Omental fat pad (tissue), 4 donors: Measurements from ENCODE around the gene FAM120C. TPM values are rescaled to one million over a fixed set of nuclear protein-coding genes. Genes with fewer than 3 reads are reported as not detected.

ENCODE experiments used
- ATAC-seq: fragments of 150-250 bp; one replicate; pipeline ENCODE4 v1.9.1; 2016; ENCODE audit warnings: mild to moderate bottlenecking, moderate library complexity; ENCODE audit not compliant: low FRiP score
- DNase-seq: peaks from one replicate; pipeline ENCODE4 v3.0.0-alpha.2; 2019; ENCODE audit warnings: low spot score
- CTCF ChIP-seq, 3 donors: fragments of 450-650 bp; IDR thresholded peaks; one replicate each; pipeline ENCODE4 v1.5.1; 2016 to 2017; ENCODE audit warnings: antibody characterized with exemption in 3 of 3, mild to moderate bottlenecking in 3 of 3, moderate library complexity in 2 of 3
- total RNA-seq, 4 donors: library from RNA; depleted of rRNA; stranded (reverse); fragments of >200 nt; gene quantifications; one replicate each; pipeline ENCODE4 v1.1.0, GENCODE V29; 2016

Gene FAM120C
- total RNA-seq, 4 donors from 2014 or later: 9.7 to 11.8 (median 11.8) TPM

- ATAC-seq (no peak), DNase-seq (no peak)
- no peak for TF ChIP-seq CTCF (IDR thresholded peaks at IDR 0.05)
Observed at GRCh38 chrX:54064564-54064963, 118.5 kb downstream of the FAM120C start.

- TF ChIP-seq CTCF (IDR thresholded peaks at IDR 0.05): no peak
- ATAC-seq (no peak), DNase-seq (no peak)
Observed at GRCh38 chrX:54063361-54063760, 119.7 kb downstream of the FAM120C start.

GRCh38 chrX:54049801-54050200, 133.3 kb downstream of the FAM120C start:
- ATAC-seq (no peak), DNase-seq (no peak)
- TF ChIP-seq CTCF (IDR thresholded peaks at IDR 0.05): no peak

- ATAC-seq: no peak
- DNase-seq: no peak
- TF ChIP-seq CTCF (IDR thresholded peaks at IDR 0.05): no peak
Observed at GRCh38 chrX:54048412-54048811, 134.6 kb downstream of the FAM120C start.

GRCh38 chrX:54045563-54046228, 137.4 kb downstream of the FAM120C start:
- TF ChIP-seq CTCF (IDR thresholded peaks at IDR 0.05): no peak
- no peak for DNase-seq
- ATAC-seq: no peak

GRCh38 chrX:54044877-54045338, 138.1 kb downstream of the FAM120C start:
- TF ChIP-seq CTCF (IDR thresholded peaks at IDR 0.05): no peak
- DNase-seq (no peak), ATAC-seq (no peak)
